Measurements from ENCODE around the gene CYFIP2.
A peak's percentile ranks its signal among the peaks of the same experiment; 100 is the strongest.

The CYFIP2 gene

DNA sequence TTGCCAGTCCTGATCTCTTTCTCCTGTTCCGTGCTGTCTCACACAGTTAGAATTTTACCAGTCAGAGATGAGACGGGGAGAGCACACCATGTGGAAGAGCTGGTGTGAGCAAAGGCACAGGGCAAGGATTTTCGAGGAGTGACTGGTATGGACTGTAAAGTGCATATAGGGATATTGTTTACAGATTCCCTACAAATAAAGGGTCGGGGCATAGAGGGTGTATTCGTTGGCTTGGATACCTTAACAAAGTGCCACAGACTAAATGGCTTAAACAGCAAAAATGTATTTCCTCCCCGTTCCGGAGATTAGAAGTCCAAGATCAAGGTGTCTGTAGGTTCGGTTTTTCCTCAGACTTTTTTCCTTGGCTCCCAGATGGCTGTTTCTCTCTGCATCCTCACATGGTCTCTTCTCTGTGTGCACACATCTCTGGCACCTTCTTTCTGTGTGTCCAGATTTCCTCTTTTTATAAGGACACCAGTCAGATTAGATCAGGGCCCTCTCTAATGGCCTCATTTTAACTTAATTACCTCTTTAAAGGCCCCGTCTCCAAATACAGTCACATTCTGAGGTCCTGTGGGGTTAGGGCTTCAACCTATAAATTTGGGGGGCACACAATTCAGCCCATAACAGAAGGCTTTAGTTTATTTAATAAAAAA is 23.4 kb downstream of the CYFIP2 start:
- DNase-seq: no peak

DNA sequence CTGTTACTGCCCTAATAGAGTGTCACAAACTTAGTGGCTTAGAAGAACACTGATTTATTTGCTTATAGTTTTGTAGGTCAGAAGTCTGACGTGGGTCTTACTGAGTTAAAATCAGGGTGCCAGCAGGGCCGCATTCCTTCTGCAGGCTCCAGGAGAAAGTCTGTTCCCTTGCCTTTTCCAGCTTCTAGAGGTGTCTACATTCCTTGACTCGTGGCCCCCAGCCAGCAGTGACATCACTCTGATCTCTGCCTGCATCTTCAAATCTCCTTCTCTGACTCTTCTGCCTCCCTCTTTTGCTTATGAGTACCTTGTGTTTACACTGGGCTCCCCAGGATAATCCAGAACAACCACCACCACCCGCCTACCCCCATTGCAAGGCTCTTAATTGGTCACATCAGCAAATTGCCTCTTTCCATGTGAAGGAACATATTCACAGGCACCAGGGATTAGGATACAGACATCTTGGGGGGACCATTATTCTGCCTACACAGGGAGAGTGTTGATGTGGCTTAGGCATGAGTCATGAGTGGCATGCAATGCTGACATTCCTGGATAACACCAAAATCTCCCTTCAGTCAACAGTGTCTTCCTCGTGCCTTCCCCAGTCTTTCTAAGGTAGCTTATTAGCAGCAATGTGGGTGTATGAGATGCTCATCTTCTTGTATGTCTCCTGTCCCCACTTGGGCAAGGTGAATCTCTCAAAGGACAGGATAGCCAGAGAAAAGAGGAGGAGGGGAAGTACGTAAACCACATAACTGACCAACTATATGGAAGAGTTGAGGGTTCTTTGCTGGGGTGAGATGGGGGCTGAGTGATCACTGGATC is 24.4 kb downstream of the CYFIP2 start:
- DNase-seq: peak; percentile 13

DNA sequence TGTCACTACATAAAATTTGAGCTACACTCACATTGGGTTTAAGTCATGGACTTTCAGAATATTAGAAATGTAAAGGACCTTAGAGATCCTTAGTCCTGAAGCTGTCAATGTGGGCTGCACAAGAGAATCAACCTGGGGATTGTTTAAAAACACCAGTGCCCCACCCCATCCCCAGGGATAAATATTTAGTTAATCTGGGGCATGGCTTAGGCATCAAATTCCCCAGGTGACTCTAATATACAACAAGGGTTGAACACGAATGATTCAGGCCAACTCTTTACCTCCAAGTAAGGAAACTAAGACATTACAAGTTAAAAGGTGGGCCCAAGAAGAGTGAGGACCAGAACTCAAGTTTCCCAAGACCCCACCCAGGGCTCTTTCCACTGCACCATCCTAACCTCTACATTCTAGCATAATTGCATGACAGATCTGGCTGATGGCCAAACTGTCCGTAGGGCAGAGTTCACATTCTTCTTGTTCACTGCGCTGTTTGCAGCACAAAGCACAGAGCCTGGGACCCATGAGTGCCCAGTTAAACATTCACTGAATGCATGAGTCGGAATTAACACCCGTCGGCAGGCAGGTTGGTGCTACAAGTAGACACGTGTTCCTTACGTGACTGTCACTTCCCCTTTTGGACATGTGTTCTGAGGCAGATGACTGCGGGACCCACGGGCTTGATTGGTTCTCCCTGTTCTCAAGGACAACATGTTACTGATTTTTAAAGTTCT is 25.2 kb downstream of the CYFIP2 start:
- peak; percentile 88 for DNase-seq

DNA sequence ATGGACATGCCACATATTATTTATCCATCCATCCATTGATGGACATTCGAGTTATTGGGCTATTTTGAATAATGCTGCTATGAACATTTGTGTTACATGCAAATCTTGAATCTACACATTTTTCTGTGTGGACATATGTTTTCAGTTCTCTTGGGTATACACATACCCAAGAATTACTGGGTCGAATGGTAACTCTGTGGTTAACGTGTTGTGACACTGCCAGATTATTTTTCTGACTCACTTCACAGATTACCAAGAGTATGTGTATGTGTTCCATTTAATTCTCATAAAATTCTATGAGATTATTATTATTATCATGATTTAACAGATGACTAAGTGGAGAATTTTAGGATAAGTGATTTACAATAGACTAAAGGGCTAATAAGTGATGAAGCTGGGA is 26.7 kb downstream of the CYFIP2 start:
- no peak for DNase-seq

DNA sequence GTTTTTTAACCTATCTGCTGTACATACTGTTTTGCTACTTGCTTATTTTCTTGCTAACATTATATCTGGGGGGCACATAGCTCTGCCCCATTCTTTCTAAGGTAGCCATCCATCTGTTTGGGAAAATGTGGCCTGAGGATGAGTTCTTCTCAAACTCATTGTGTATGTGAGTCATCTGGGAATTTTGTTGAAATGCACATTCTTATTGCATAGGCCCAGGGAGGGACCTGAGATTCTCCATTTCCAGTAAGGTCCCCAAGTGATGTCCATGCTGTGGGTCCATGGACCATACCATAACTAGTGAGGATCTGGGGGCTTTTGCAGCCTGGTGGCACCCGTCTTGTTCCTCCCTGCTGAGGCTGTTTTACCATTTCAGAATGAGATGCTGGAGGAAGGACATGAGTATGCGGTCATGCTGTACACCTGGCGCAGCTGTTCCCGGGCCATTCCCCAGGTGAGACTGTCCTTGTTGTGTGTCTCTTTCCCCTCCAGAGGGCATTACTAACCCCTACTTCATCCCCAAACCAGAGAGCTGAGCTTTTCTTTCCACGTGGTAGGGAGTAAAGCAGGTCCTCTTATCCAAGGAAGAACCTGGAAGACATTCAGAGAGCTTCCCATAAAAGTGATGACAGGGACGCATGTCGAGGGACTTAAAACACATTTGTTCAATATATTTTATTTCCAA is 28.6 kb downstream of the CYFIP2 start:
- DNase-seq: peak; percentile 82

DNA sequence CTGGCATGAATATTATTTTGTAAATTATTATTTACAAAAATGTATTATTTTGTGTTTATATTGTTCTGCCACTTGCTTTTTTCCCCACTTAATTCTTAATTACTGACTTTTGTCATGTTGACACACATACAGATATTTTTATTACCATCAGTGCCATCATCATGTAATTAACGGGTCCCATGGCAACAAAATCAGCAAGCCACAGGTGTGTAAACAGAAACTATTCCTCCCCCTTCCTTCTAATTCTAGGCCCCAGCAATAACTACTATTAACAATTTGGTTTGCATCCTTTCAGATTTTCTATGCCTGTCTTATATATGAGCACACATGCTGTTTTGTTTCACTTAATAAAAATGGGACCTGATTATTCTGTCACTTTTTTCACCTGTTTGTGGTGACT is 29.3 kb downstream of the CYFIP2 start:
- DNase-seq: peak; percentile 84

DNA sequence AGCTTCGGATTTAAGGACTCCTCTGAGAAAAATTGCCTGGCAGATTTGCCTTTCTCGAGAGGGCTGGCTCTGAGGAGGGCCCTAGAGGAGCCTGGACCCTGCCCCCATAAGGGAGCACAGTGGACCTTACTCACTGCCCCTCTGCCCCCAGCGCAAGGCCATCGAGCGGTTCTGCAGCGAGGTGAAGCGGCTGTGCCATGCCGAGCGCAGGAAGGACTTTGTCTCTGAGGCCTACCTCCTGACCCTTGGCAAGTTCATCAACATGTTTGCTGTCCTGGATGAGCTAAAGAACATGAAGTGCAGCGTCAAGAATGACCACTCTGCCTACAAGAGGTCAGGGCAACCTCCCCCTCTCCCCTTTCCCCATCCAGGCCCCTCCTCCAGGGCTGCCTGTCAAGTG is 34.6 kb downstream of the CYFIP2 start:
- DNase-seq: no peak

DNA sequence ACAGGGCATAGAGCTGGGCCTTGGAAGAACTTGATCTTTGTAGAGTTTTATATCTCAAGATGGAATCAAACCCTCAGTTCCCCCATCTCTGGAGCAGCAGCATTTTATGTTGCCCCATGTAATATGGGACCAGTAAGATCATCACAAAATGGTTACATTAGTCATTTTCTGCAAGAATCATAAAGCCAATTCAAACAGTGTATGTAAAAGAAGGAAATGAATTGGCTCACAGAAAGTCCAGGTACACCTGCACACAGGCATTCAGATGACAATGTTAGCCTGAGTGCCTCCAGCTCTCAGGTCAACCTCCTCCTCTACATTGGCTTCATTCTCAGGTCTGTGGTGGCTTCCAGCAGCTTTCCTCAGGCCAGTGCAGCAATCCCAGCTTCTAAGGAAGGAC is 35.1 kb downstream of the CYFIP2 start:
- no peak for DNase-seq

DNA sequence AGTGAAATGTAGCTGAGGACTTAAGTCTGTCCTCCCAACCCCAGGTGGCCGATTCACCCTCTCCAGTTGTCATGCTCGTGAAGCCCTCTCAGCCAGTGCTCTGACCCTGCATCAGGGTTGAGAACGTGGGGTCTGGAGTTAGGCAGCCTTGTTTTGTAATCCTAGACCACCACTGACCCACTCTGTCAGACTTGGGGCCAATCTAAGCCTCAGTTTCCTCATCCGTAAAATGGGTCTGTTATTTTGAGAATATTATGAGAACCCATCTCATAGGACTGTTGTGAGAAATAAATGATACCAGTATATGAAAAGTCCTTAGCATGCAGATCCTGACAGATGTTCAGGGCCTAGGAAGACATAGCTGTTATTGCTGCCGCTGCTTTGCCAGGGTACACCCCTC is 37.1 kb downstream of the CYFIP2 start:
- DNase-seq: no peak

DNA sequence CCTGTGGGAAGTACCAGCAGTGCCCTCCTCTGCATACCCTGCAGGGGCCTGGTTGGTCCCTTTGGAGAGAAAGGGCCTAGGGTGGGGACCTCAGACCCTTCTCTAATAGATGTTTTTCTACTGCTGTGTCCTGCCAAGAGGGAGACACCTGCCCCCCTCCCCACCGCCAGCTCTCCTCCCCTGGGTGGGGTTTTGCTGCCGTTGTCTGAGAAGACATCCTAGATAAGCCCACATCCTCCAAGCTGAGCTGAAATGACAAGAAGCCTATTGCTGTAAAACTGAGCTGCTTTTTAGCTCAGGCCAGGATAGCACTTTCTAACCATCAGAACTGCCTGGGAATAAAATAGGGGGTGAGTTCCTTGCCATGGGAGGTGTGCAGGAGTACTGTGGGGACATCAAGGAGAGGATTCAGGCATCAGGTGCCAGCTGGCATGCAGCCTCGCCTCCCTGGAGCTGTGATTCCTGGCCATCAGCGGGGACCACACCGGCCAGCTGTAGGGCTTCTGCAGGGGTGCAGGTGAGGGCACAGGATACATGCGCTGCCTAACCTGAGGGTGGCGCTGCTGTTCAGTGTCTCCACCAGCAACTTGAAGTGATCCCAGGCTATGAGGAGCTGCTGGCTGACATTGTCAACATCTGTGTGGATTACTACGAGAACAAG is 37.9 kb downstream of the CYFIP2 start:
- peak; percentile 25 for DNase-seq

DNA sequence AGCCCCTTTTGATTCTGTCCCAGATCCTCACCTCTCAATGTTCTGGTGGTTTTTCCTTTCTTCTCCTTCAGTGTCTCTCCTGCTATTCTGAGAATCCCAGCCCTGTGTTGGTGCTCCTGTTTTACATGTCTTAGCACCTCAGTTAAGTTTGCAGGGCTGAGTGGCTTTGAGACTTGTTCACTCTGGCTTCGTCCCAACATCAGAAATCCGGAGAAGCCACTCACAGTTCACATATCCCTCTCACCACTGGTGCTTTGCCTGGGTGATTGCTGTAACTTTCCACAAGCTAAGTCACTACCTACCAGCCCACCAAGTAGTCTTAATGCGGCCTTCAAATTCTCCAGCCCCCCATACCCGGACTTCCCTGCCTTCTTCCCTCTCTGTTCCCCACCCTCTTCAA is 40.2 kb downstream of the CYFIP2 start:
- DNase-seq: no peak

DNA sequence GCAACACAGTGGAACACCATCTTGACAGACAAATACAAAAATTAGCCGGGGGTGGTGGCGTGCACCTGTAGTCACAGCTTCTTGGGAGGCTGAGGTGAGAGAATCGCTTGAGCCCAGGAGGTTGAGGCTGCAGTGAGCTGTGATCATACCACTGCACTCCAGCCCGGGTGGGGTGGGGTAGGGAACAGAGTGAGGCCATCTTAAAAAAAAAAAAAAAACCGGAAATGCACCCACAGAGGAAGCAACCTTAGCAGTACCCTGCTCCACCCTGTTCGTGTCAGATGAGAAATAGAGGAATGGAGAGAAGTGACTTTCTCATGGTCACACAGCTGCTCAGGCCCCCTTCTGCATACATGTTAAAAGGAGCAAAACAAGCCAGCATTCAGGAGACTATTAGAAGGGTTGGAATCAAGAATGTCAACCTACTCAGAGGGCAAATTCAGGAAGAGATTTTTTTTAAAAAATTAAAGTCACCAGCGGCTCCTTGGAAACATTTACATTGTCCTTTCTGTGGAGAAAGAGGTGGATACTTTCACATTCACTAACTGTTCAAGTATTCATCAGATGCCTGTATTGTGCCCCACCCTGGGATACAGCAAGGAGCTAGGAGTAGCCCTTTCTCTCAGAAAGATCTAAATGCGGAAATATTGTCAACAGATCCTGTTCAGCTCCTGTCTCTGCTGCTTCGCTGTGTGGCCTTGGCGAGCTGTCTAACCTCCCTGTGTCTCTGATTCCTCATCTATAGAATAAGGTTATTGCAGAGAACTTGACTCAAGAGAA is 41.0 kb downstream of the CYFIP2 start:
- DNase-seq: no peak

DNA sequence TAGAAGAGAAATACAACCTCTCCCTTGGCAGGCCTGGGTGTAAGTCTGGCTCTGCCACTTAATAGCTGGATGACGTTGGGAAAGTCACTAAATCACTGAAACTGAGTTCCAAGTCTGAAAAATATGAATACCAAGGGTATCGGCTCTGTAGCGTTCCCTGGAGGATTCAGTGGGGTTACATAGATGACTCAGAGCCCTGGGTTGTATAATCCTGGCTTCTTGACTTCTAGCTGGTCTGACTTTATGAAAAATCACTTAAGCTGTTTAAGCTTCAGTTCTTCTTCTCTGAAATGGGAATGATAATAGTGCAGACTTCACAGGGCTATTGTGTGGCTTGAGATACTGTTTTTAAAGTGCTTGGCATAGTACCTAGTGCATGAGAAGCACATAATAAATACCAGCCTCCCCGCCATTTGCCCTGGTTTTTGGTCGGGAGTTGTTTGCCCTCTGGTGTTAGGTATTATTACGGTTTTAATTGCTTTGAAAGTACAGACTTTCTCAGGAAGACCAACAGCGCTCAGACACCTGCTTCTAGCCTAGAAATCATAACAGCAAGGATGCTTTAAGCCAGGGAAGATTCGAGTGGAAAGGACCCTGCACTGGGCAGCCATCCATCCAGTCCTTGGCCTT is 43.0 kb downstream of the CYFIP2 start:
- DNase-seq: no peak

DNA sequence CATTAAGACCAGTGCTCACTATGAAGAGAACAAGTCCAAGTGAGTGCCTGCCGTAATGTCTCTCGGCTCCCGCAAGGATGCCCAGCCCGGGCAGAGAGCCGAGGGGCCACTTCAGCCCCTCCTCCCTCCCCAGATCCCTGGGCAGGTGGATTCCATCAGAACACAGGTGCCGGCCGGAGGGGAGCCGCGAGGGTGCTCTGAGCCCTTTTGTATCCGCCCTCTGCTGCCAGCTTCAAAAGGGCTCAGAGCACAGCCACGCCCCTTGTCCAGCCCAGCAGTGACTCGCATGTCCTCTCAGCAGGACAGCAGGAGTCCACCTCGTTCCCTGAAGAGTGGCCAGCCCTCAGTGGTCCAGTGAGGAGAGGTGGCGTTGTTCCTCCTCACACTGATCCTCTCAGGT is 43.9 kb downstream of the CYFIP2 start:
- DNase-seq: peak; percentile 14

DNA sequence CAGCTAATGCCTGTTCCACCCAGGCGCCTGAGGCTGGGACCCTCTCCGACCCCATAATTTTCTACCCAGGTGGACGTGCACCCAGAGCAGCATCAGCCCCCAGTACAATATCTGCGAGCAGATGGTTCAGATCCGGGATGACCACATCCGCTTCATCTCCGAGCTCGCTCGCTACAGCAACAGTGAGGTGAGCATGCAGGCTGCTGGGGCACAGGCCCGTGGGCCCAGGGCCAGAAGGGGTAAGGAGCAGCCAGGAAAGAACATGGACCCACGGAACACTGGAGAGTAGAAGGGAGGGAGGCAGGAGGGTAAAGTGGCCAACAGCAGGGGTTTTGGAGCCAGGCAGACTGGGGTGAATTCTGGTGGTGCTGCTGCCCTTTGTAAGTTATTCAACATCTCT is 45.7 kb downstream of the CYFIP2 start:
- DNase-seq: no peak

DNA sequence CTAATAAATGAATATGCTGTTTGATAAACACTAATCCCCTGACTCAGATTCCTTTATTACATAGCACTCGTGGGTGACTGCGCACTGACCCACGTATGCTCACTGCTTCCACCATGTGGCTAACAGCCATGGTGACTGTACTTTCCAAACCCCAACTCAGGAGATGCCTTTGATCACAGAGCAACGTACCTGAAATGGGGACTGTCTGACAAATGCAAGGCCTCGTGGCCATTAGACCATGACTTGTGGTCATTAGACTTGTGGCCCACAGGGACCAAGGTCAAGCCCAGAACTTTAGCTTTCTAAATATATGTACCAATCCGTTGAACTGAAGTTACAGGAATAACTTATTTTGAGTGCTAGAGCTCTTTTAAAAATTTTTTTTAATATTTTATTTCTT is 46.6 kb downstream of the CYFIP2 start:
- DNase-seq: peak; percentile 74

DNA sequence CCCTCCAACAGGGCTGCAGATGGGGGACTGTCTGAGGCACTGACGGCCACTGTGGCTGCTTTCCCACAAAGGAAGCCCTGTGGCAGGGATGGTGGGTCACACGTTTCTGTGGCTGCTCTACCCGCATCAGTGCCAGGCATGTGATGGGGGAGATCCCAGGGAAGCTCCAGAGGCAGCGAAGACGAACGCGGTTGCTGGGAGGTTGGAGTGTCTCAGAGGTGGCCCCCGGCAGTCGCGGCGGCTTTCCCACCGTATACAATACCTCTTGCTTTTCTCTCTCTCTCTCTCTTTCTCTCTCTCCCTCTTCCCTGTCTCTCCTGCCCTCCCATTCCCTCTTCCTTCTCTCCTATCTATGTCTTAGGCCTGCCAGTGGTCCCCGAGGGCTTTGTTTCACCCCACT is 56.7 kb downstream of the CYFIP2 start:
- DNase-seq: no peak

DNA sequence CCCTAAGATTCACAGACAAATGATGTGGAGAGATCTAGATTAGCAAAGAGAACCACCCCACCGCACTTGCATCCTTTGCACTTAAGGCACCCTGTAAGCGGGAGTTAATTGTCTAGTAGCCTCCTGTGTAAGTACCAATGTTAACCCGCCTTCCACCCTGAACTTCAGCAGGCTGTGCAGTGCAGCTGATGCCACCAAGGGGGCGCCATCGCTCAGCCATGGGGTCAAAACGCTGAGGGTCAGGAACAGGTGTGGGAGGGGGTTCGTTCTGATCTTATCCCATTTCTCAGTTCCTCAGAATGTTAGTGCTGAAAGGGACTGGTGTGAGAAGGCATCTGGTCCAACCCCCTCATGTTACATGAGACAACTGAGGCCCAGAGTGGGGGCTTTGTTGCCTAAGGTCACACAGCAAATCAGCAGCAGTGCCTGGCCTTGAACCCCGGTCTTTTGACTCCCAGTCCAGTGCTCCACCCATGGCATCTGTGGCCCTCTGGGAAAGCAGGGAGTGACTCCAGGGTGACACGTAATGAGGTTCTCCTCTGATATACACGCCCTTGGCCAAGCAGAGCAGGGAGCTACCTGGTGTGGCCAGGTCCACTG is 57.3 kb downstream of the CYFIP2 start:
- DNase-seq: no peak

DNA sequence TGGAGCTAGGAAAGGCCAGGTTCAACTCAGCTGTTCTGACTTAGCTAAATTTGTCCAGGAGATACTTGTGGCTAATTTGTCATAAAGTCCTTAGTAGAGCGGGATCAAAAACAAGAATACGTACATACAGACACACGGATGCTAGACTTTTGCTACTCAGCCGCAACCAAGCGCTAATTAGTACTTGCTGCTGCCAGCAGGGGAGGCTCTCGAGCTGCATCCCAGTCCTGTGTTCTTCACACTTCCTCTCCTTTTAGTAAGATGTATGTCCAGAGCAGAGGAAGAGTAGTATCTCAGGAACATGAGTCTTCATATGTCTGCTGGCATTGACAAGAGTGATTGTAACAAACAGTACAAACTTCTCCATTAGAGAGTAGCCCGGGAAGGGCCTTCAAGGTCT is 58.3 kb downstream of the CYFIP2 start:
- peak; percentile 24 for DNase-seq

DNA sequence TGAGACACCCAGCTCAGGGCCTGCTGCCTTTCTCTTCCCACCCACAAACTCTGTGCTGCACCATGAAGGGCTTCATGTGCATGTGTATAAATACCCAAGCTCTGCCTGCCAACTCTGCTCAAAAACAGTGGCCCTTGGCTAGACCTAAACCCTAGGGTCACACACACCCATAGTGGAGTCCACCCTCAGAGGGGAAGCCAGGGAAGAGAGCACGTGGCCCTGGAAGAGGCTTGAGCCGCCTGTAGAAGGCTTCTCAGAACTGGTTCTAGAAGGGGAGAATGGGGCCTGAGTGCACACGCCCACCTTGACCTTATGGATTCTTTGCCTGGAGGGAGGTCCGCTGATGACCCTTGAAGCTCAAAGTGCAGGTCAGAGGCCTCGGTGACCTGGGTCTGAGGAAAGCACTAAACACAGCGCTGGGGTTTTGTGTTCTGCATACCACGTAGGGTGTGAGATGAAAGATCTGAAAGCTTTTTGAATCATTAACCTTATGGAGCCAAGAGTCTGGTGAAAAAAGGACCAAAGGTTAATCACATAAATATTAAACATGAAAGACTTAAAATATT is 60.6 kb downstream of the CYFIP2 start:
- DNase-seq: no peak

DNA sequence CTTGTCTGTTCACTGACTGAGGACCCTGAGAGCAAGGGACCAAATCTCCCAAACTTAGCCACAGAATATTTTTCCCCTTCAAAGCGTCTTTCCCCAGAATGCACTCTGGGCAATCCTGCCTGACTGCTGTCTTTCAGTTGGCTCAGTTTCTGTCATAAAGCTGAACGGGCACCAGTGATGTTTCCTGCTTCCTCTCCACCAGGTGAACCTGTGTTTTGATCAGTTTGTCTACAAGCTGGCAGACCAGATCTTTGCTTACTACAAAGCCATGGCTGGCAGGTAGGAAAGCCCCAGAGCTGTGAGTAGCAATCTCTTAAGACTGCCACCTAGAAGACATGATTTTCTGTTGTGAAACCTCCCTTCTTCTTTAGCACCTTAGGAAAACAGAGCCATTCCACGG is 61.8 kb downstream of the CYFIP2 start:
- no peak for DNase-seq
